Measurements from ENCODE around the gene RIMS1. TPM values are rescaled to one million over a fixed set of nuclear protein-coding genes. Genes with fewer than 3 reads are reported as not detected.
A peak's percentile ranks its signal among the peaks of the same experiment; 100 is the strongest.

The RIMS1 gene
- total RNA-seq, 1 donor from 2014 or later: 4.3 TPM

DNA sequence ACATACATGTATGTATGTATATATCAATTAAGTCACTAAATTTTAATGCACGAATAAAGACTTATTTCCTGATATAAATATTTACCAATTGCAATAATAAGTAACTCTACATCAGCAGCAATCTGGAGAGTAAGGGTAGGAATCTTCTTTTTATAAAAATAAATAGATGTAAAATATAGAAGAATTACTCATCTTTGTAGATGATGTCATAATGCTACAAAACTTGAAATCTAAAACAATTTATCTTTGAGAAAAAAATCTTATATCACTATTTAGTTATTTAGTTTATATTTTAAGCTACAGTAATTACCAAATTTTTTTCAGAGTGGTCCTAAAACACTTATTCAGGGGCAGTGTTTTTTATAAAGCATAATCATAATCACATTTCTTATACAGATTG is 351.7 kb downstream of the RIMS1 start:
- no peak for DNase-seq (ENCODE audit: low spot score)

DNA sequence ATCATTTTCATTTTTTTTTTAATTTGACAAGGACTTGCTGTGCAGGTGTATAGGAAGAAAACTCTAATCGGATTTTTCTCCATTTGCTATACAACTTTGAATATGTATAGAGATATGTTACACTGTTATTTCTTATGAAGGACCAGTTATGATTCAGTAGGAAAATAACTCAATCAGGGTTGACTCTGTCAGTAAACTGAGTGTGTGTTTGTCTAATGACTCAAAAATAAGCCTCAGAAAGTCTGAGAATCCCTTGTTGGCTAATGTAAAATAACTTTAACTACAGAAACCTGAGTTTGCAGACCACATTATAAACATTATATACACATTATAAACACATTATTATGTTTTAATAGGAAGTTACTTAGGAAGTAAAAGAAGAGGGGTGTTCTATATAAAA is 352.6 kb downstream of the RIMS1 start:
- no peak for DNase-seq (ENCODE audit: low spot score)

DNA sequence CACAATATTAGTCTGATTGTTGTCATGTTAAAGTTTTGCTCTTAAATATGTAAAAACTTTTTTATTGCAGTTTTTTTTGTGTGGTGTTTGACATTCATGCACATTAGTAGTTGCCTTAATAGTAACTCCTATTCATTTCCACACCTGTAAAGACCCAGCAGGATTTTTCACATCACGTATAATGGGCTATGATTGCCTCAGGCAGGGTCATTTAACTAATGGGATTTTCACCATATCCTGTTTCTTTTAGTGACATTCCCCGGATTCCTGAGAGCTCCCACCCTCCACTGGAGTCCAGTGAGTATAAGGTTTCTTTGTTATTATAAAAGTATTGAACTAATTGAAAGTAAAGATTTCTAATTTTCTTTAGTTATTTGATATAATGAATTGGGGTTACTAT is 359.2 kb downstream of the RIMS1 start:
- no peak for DNase-seq (ENCODE audit: low spot score)

DNA sequence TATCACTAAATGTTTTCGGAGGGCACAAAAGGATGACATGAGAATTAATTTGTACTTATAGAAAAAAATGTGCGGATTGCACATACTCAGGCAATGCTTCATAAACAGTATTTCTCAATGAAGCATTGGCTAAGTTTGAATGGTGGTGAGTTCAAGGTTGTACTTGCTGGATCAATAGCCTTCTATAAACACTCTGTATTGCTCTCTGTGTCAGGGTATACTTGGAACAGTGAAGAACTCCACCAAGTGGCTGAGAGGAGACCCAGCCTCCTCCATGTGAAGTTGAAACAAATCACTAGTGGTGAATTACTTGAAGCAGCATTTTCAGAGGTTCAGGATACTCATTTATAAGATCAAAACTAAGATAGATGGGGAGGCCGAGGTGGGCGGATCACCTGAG is 360.6 kb downstream of the RIMS1 start:
- no peak for DNase-seq (ENCODE audit: low spot score)

DNA sequence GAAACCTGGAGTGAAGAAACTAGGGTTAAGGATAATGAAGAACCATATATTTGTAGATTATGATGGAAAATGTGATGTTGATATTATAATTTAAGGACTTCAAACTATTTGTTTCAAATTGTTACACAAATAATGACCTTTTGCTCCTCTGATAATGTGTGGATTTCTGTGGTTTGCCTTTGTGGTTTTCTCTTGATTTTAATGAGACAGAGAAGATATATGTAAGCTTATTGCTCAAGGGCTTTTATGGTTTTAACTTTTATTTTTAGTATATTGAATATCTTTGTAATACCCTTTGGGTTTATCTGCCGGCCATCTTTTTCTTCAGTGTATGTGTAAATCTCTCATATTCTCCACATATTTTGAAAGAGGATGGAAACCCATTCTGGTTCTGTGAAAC is 362.3 kb downstream of the RIMS1 start:
- no peak for DNase-seq (ENCODE audit: low spot score)

DNA sequence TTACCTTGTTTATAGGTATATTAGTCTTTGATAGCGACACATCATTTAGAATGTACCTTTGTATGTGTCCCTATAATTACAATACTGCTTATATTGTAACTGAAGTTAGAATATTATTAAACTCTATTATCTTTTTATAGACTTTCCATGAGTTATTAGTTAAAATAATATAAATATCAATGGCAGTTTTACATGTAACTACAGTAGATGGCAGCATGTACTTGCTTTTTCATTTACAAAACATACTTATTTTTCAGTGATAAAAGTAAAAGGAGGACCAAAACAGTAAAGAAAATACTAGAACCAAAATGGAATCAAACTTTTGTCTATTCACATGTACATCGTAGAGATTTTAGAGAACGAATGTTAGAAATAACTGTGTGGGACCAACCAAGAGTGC is 364.3 kb downstream of the RIMS1 start:
- DNase-seq (ENCODE audit: low spot score): no peak

DNA sequence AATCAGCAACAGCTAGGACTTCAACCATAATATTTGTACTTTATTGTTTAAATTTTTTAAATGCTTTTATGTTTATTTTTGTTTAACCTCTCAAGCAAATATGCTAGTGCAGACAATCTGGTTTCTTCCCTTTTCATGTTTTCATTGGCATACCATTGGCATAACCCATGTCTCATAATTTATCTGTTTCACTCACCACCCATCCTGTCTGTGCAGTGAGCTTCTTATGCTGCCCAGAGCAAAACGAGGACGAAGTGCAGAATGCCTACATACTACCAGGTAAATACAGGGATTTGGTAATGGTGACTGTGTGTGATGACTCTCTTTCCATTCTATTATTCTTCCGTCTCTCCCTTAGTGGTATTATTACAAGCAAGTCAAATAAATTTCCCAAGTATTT is 374.1 kb downstream of the RIMS1 start:
- DNase-seq (ENCODE audit: low spot score): no peak

DNA sequence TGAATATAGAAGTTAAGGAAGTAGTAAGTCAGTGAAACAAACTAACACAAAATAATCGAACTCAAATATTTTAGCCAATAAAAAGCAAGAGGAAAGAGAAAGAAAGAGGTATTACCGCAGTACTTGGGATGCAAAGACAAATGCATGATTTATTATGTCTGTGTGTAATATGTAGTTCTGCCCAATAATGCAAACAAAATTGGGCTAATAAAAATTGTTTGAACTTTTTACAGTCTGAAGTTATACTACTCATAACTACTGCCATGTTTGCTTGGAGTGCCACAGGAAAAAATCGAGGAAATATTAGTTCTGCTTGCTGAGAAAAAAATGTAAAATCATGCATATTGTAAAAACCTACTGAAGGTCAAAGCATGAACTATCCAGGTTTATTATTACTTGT is 375.2 kb downstream of the RIMS1 start:
- no peak for DNase-seq (ENCODE audit: low spot score)

DNA sequence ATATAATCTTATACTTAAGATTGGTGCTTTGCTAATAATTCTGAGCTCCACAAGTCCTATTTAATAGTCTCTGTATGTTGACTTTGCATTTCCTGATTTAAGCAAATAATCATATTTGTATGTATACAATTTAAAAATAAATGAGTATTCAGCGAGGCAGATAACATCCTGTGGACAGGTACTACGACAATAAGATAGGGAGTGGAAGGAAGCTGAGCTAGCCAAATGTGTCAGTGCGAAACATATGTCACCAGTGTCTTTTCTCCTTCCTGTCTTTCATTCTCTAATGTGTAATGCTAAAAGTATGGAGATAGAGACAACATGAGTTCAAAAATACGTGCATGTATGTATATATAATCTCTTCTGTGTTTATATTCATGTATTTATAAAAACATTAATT is 375.9 kb downstream of the RIMS1 start:
- no peak for DNase-seq (ENCODE audit: low spot score)

DNA sequence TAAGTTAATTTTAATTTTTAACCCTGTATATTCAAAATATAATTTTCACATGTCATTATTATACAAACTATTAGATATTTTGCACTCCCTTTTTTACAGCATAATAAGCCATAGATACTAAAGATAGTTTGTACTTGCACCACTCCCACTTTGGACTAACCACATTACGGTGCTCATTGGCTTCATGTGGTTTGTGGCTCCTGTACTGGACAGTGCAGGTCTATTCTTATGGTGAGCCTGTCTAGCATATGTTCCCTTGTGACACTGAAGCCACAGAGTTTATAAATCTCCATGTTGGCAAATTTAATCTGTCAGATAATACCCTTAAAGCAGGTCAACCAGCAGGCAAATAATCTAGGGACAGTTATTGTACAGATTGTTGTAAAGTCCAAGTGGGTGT is 381.1 kb downstream of the RIMS1 start:
- no peak for DNase-seq (ENCODE audit: low spot score)

DNA sequence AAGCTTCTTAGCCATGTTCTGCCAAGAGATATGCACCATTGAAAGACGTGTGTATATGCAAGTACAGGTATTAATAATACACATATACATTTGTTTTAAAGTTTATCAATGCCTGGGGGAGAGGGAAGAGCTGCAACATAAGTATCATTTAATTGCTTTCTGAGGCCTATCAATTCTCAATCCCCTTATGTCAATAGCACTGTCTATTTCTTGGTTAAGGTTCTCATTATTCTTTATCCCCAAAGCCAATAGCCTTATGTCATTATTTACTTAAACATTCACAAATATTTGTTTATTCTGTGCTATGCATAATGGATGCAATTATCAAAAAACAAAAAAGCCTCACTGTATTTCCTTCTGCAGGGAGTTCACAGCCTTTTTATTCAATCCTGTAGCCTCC is 385.2 kb downstream of the RIMS1 start:
- no peak for DNase-seq (ENCODE audit: low spot score)

DNA sequence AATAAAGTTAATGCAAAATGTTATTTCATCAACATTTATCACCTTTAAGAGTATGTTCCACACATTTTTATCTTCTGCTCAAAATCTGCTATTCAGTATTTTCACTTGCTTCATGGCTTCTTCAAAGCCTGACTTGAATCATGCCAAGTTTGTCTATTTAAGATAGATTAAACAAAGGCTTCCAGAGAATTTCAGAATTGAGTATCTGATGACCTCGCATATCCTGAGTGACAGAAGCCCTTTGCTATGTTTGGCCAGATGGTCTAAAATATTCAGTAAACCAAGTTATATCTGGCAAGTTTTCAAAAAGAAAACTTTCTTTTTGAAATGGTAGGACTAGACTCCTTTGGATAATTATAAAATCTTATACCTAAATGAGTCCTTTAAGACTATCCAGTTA is 386.6 kb downstream of the RIMS1 start:
- DNase-seq (ENCODE audit: low spot score): no peak

DNA sequence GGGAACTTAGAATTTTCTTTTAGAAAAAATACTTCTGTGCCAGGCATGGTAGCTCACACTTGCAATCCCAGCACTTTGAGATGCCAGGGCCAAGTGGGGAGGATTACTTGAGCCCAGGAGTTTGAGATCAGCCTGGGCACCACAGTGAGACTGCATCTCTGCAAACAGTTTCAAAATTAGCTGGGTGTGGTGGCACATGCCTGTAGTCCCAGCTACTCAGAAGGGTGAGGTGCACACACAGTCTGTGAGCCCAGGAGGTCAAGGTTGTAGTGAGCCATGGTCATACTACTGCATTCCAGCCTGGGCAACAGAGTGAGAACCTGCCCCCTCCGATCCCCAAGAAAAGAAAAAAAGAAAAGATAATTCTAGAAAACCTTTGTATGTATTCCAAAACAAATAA is 389.5 kb downstream of the RIMS1 start:
- DNase-seq (ENCODE audit: low spot score): no peak

DNA sequence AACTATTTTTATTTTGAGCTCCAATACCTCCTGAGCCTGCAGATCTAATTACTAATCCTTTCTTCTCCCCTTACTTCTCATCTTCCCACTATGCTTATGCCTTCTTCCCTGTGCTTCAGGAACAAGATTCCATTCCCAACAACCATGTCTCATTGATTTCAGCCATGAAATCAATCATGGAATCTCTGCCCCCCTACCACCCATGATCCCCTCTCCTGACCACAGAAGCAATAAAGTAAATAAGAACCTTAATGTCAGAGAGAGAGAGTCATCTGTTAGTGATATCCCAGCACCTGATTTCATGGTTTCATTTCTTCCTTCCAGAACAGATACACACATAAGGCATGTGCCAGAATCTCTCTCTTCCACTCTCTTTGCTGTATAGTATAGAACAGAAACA is 395.9 kb downstream of the RIMS1 start:
- DNase-seq (ENCODE audit: low spot score): no peak

DNA sequence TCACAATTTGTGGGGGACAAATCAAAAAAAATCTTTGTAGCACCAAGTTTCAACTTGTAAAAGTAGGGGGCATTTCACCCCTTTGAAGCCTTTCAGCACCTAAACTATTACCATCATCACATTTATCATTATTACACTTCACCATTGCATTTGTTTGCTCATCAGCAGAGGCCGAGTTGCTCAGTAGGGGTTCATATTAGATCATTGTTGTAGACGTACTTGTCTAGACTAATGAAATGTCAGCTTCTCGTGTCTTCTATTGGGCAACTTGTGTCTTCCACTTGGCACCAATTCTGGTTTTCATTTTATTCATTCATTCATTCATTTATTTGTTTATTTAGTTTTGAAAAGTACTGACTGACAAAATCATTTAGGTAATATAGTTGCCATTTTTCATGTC is 397.2 kb downstream of the RIMS1 start:
- DNase-seq (ENCODE audit: low spot score): no peak

DNA sequence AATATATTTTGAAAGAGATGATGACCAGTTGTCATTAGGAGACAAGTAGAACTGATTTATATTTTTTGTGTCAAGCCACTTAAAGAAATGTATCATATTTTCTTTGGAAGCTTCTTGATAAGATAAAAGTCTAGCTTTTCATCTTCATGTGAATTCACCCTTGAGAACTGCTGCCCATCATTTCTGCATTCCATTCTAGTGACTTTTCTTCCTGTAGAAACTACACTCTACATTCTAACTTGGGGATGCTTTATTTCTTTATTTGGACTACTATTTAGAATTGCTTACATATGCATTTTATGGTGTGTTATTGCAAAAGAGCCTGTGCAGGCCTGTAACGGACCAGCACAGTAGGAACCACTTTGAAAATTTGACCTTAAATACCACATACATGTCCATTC is 400.6 kb downstream of the RIMS1 start:
- DNase-seq (ENCODE audit: low spot score): peak; percentile 72

DNA sequence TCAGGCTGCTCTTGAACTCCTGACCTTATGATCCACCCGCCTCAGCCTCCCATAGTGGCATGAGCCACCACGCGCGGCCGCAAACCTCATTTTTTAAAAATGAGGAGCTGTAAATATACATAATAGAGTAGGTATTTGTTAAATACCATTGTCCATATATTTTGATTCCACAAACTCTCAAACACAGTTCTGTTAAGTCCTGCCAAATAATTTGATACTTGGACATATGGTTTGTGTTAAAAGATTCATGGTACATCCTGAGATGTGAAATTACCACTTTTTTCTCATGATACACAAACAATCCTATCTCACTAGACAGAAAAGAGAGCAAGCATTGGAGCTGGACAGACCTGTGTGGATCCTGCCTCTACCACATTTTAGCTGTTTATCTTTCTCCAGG is 401.5 kb downstream of the RIMS1 start:
- DNase-seq (ENCODE audit: low spot score): peak; percentile 1

DNA sequence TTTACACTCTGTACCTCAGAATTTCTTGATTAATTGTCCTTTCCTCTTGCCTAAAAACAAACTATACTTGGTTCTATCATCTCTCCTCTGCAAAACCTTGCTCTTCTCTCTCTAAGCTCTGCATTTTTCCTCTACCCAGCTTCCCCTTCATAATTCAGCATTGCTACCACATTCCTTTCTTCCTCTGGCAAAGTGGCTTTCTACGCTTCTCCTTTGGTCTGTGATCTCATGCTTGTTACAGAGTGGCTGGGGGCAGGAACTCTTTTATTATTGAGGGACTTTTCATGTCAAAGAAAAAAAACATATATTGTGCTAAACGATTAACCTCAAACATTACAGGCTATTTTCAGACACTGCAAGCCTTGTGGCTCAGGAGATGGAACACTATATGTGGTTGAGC is 402.2 kb downstream of the RIMS1 start:
- peak; percentile 17 for DNase-seq (ENCODE audit: low spot score)

DNA sequence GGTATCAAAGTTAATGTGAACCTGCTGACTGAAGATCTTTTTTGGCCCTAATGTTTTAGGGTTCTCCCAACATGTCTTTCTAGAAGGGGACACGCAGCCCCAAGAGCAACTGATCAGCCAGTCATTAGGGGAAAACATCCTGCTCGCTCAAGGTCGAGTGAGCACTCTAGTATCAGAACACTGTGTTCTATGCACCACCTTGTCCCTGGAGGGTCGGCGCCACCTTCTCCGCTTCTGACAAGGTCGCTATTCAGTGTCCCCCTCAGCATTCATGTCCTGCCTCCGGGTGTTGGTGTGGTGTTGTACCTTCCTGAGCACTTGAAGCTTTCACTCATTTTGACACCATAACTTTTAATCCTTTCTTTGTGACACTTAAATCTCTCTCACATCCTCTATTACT is 404.3 kb downstream of the RIMS1 start:
- no peak for DNase-seq (ENCODE audit: low spot score)

DNA sequence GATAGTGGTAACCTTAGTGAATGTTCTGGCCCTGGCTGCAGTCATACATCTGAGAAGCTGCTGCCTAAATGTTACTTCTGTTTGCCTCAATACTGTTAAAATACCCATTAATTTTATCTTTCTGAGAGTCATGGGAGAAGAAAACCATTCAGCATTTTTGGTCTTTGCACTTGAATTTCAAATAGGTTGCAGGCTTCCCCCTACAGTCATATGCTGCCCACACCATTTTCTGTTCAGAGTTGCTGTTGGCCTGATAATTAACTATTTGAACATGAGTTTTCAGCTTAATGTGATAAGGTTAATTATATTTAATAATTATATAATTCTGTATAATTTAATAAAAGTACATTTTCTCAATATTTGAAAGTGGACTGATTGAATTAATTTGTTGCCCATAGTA is 410.0 kb downstream of the RIMS1 start:
- no peak for DNase-seq (ENCODE audit: low spot score)

DNA sequence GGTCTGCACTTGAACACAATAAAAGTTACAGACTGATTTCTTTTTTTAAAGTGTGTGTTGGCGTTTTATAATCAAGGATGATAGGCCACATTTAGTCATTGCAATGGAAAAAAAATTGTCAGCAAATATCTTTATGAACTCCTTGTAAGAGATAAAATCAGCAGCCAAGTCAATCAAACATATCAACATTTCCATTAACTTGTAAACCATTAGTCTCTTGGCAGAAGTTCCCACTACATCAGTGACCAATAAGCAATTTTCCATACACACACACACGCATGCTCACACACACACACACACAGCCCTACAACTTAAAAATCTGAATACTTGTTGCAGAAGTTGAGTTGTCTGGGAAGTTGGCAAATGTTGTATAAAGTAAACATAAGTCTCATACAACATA is 419.6 kb downstream of the RIMS1 start:
- no peak for DNase-seq (ENCODE audit: low spot score)

DNA sequence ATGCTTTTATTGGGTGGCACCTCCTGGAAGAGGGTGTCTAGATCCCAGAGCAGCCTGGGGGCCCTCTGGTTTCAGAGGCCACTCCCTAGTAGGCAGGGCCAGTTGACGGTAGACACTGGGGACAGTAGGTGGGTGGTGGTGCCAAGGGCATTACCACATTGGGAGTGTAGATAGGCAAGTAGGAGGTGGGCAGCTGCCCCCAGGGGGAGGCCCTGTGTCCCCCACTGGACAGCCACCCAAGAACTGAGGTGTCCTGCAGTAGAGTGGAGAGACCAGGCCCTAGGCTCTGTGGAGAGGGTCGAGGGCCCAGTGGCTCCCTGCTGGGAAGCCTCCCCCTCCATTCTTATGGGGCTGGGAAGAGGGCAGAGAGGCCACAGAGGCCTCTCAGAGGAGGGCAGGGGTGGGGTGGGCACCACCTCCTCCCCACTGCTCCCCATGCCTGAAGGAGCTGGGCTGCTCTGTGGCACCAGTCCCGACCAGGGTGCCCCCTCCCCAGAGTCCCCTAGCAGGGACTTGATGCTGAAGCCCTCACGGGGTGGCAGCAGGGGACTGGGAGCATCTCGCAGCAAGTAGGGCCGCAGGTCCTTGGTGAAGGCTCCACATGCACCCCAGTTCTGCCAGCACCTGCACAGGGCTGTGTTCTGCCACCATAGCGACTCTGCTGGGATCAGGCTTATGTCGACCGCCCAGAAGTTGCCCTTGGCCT is 430.5 kb downstream of the RIMS1 start:
- no peak for DNase-seq (ENCODE audit: low spot score)

DNA sequence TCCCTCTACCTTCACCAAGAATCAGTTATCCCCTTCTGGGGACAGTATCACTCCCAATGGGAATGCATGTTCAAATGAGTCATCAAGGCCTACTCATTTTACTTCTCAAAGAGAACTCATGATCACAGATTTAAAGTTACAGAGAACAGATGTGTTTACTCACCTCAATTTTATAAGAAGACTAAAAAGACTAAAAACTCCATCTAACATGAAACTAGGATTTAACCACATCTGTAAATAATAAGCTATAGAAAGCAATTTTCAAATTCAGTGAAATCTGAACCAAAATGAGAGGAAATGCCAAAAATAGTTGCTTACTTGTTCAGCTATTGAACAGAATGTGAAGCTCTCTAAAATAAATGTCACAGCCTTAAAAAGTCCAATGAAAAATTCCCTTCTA is 435.4 kb downstream of the RIMS1 start:
- no peak for DNase-seq (ENCODE audit: low spot score)

DNA sequence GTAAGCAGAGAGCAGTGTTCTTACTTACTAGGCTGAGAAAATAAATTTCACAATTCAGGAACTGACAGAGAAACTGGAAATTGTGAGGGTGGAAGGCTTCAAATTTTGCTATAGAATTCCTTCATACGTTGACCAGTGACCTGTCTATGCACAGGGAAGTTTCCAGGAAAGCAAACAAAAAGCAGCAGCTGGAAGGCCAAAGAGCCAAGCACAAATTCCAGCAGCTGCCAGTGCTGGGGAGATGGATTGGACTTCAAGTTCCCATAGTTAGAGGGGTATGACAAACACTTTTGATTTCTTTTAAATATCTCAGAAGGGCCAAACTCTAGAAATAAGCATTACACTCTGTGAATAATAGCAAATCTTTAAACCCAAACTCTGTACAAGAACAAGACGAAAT is 436.4 kb downstream of the RIMS1 start:
- DNase-seq (ENCODE audit: low spot score): no peak
